Uterus (tissue), 4 donors: Measurements from ENCODE around the gene KASH5. TPM values are rescaled to one million over a fixed set of nuclear protein-coding genes. Genes with fewer than 3 reads are reported as not detected.

Experiments used
- DNase-seq, 2 donors: peaks; one replicate each; pipeline ENCODE4 v3.0.0-alpha.2; 2019 to 2020
- H3K27ac ChIP-seq, 2 donors: fragments of 200-600 bp; sonication (generic); 1 replicate in 1 of 2; 2 replicates in 1 of 2; pipeline ENCODE4 v1.5.1; 2016 to 2018
- H3K27me3 ChIP-seq, 2 donors: fragments of 200-600 bp; sonication (generic); one replicate each; pipeline ENCODE4 v1.5.1; 2018 to 2019; ENCODE audit warnings: control low read depth in 1 of 2
- H3K36me3 ChIP-seq, 2 donors: fragments of 200-600 bp; sonication (generic); one replicate each; pipeline ENCODE4 v1.5.1; 2019; ENCODE audit warnings: control low read depth in 1 of 2
- H3K4me1 ChIP-seq, 2 donors: fragments of 200-600 bp; sonication (generic); one replicate each; pipeline ENCODE4 v1.5.1; 2018 to 2019; ENCODE audit warnings: control low read depth in 1 of 2
- H3K4me3 ChIP-seq, 2 donors: fragments of 200-600 bp; sonication (generic); 1 replicate in 1 of 2; 2 replicates in 1 of 2; pipeline ENCODE4 v1.5.1; 2018 to 2019; ENCODE audit warnings: mild to moderate bottlenecking in 1 of 2
- H3K9me3 ChIP-seq, 2 donors: fragments of 200-600 bp; sonication (generic); one replicate each; pipeline ENCODE4 v1.5.1; 2019; ENCODE audit warnings: control low read depth in 1 of 2
- CTCF ChIP-seq, 4 experiments: fragments of 200-600 bp in 2 of 4; fragments of 450-650 bp in 2 of 4; sonication (generic) in 2 of 4; IDR thresholded peaks; one replicate each; pipeline ENCODE4 v1.5.1; 2016 to 2019; ENCODE audit warnings: antibody characterized with exemption in 4 of 4, mild to moderate bottlenecking in 2 of 4, moderate library complexity in 1 of 4
- POLR2A ChIP-seq, 2 donors: fragments of 450-650 bp; IDR thresholded peaks; one replicate each; pipeline ENCODE4 v1.6.1; 2016; ENCODE audit warnings: antibody characterized with exemption in 2 of 2, mild to moderate bottlenecking in 1 of 2, moderate library complexity in 1 of 2
- intact Hi-C: fragments of 100-400 bp; cut with DNase I; formaldehyde crosslinking; loops from one replicate; pipeline ENCODE4 v1.15.1; 2023; ENCODE audit warnings: low total_unique reads
- total RNA-seq, 4 donors: library from RNA; depleted of rRNA in 3 of 4; stranded (reverse); fragments of >200 nt in 3 of 4; gene quantifications; one replicate each; pipeline versions ENCODE4 v1.1.0 to v1.2.4, GENCODE V29; 2014 to 2023
- donor health status: DM: yes; HTN: yes; CAD: no.

KASH5 gene
- total RNA-seq, 4 donors from 2014 or later, result 0.55 TPM; not detected in 3

- Histone ChIP-seq H3K9me3 (no peaks in the 10 kb centered on the region), H3K4me1 (no peaks in the 10 kb centered on the region), H3K27me3 (no peaks in the 10 kb centered on the region), H3K4me3 (no peak overlapping the region), H3K36me3 (no peaks in the 10 kb centered on the region), H3K27ac (no peak overlapping the region)
- intact Hi-C loops, result no loop called here
- no peak for DNase-seq
- no peak for TF ChIP-seq POLR2A (IDR thresholded peaks at IDR 0.05)
- no peak for TF ChIP-seq CTCF (IDR thresholded peaks at IDR 0.05)
Measured at GRCh38 chr19:49409441-49410029, 21.5 kb downstream of the KASH5 start.

GRCh38 chr19:49411681-49412326, 23.8 kb downstream of the KASH5 start:
- Histone ChIP-seq H3K4me1 (no peaks in the 10 kb centered on the region), H3K36me3 (no peaks in the 10 kb centered on the region), H3K27me3 (no peaks in the 10 kb centered on the region), H3K9me3 (no peaks in the 10 kb centered on the region), H3K4me3 (no peak overlapping the region), H3K27ac (no peak overlapping the region)
- intact Hi-C loops, result no loop called here
- TF ChIP-seq POLR2A (IDR thresholded peaks at IDR 0.05) (no peak), CTCF (IDR thresholded peaks at IDR 0.05) (no peak)
- no peak for DNase-seq

GRCh38 chr19:49413348-49413747, 25.3 kb downstream of the KASH5 start:
- Histone ChIP-seq H3K27ac (no peak overlapping the region), H3K4me1 (no peaks in the 10 kb centered on the region), H3K27me3 (peaks cover 0 to 5% of the 10 kb centered on the region in 2 donors), H3K36me3 (no peaks in the 10 kb centered on the region), H3K9me3 (no peaks in the 10 kb centered on the region), H3K4me3 (no peak overlapping the region)
- TF ChIP-seq CTCF (IDR thresholded peaks at IDR 0.05) (no peak), POLR2A (IDR thresholded peaks at IDR 0.05) (no peak)
- no peak for DNase-seq
- intact Hi-C loops, result no loop called here

- DNase-seq, result no peak
- no peak for TF ChIP-seq POLR2A (IDR thresholded peaks at IDR 0.05)
- no peak for TF ChIP-seq CTCF (IDR thresholded peaks at IDR 0.05)
Measured at GRCh38 chr19:49414256-49414655, 26.2 kb downstream of the KASH5 start.

GRCh38 chr19:49415102-49415809, 27.2 kb downstream of the KASH5 start:
- Histone ChIP-seq H3K27ac (no peak overlapping the region), H3K9me3 (no peaks in the 10 kb centered on the region), H3K4me1 (no peaks in the 10 kb centered on the region), H3K27me3 (peaks cover 5 to 7% of the 10 kb centered on the region in 2 donors), H3K36me3 (no peaks in the 10 kb centered on the region), H3K4me3 (no peak overlapping the region)
- TF ChIP-seq POLR2A (IDR thresholded peaks at IDR 0.05) (no peak), CTCF (IDR thresholded peaks at IDR 0.05) (no peak)
- intact Hi-C loops, result no loop called here
- DNase-seq, result no peak

More at GRCh38 chr19:49414256-49414655, 26.2 kb downstream of the KASH5 start:
- Histone ChIP-seq H3K27ac (no peak overlapping the region), H3K9me3 (no peaks in the 10 kb centered on the region), H3K36me3 (no peaks in the 10 kb centered on the region), H3K4me3 (no peak overlapping the region), H3K4me1 (no peaks in the 10 kb centered on the region), H3K27me3 (peaks cover 5% of the 10 kb centered on the region in 2 donors)
- intact Hi-C loops, result no loop called here
